HTR-8/SVneo (cell line): ENCODE measurements around the gene SLC5A10.
"Not testable (repeated sequence)": the region's sequence is repeated elsewhere in the genome, so short reads cannot be mapped to it uniquely, and the experiment has no call there.

ENCODE experiments used
- DNase-seq: peaks from one replicate; pipeline ENCODE4 v3.0.0; 2011; ENCODE audit warnings: low spot score, mixed read lengths; ENCODE audit not compliant: insufficient read length
- FAIRE-seq: peaks from 2 replicates; lab custom pipeline; 2011; peaks lifted over from hg19 to GRCh38; lab: Jason Lieb, UNC

The SLC5A10 gene

DNA sequence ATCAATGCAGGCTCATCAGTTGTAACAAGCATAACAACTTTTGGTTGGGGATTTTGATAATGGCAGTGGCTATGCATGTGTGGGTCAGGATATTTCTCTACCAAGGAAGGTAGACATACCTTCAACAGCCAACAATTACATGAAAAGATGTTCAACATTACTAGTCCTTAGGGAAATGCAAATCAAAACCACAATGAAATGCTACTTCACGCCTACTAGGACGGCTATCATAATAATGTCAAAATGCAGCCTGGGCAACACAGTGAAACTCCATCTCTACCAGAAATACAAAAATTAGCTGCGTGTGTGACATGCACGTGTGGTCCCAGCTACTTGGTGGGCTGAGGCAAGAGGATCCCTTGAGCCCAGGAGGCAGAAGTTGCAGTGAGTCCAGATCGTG, 7.3 kb upstream of the SLC5A10 start:
- FAIRE-seq (peak; percentile 46), DNase-seq (no peak)

- peak; percentile 52 for FAIRE-seq
- DNase-seq = no peak
Measured at GRCh38 chr17:18946536-18946935, 5.4 kb upstream of the SLC5A10 start.

DNA sequence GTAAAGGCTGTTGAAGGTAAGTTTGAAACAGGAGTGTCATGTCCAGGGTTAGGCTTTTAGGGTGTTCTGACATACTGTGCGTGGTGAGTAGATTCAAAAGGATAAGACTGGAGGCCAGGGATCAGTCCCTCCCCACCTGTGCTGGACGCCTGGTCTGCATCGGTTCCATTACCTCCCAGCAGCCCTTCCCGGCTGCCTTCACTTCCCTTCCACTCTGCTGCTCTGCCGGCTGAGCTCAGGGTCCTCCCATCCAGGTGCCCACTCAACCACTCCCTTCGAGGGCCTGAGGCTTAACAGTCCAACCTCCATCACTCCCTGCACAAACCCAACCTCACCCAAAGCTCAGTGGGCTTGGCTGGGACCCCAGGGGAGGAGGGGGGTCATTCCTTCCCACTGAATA, 4.1 kb upstream of the SLC5A10 start:
- DNase-seq (no peak), FAIRE-seq (no peak)

- no peak for FAIRE-seq
- no peak for DNase-seq
Measured at GRCh38 chr17:18948476-18949006, 3.4 kb upstream of the SLC5A10 start.

DNA sequence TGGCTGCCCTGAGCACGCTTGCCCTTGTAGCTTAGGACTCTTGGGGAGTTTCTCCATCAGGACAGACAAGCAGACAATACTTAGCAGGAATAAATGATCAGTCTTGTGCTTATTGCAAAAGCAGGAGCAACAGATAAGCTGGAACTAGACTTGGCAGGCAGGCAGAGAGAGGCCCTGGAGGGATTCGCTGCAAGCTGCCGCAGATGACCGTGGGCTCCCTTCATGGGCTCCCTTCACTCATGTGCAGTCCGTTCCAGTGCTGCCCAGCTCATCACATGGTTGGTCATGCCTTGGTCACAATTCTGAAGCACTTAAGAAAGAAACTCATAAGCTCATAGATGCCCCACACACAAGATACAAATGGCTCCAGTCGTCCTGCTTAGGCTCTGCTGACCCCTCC, 2.4 kb upstream of the SLC5A10 start:
- FAIRE-seq (peak; percentile 36), DNase-seq (no peak)

- FAIRE-seq (no peak), DNase-seq (no peak)
Measured at GRCh38 chr17:18950346-18950745, 1.6 kb upstream of the SLC5A10 start.

DNA sequence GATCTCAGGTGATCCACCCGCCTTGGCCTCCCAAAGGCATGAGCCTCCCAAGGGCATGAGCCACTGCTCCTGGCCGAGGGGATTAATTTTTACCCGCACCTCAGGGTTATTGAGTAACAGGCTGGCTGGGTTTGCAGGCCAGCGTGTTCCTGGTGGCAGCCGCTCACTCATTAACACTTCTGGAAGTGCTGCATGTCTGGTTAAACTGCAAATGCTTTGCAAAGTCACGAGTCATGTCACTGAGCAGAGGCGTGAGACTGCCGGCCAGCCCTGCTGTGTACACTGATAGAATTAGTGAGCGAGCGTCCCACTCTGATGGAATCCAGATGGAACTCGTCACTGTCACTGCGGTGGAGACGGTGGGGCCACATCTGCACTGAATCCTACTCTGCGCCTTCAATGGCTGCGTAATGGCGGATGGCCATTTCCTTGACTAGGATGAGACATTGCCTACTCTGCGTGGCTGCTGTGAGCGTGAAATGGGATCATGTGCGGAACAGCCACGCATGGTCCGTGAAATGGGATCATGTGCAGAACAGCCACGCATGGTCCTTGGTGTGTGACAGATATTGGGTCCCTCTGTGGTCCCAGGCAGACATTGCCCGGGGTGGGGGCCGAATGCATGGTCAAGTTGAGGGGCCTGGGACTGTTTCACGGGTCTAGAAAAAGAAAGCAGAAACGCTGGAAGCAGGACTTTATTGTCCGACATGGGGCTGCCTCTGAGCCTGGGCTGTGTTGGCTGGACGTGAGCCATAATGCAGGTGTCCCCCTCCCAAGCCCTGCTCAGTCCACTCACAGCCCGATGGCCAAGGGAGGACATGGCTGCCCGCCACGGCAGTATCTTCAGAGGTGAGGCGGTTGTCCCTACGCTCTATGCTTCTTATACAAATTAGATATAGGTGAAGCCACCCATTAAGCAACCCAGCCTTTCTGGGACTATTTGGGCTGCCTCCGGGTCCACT, 740 bp upstream of the SLC5A10 start:
- DNase-seq (no peak), FAIRE-seq (peak; percentile 85)

GRCh38 chr17:18953231-18953728, 1.3 kb downstream of the SLC5A10 start:
- FAIRE-seq (no peak), DNase-seq (no peak)

- DNase-seq (no peak), FAIRE-seq (no peak)
Measured at GRCh38 chr17:18954321-18954720, 2.4 kb downstream of the SLC5A10 start.

DNA sequence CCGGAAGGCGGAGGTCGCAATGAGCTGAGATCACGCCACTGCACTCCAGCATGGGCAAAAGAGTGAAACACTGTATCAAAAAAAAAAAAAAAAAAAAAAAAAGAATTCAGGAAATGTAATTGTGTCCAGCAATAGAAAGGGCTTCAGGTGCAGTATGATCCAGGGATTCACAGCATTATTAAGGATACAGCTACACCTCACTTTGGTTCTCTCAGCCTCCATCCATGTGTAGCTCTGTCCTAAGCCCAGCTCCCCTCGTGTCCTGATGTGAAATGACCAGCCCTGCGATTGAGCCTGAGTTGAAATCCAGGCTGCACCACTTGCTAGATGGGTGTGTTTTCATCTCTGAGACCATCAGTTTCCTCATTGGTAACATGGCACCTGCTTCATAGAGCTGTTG, 3.0 kb downstream of the SLC5A10 start:
- DNase-seq (no peak), FAIRE-seq (no peak)

GRCh38 chr17:18956021-18956420, 4.1 kb downstream of the SLC5A10 start:
- FAIRE-seq, DNase-seq: not testable (repeated sequence)

DNA sequence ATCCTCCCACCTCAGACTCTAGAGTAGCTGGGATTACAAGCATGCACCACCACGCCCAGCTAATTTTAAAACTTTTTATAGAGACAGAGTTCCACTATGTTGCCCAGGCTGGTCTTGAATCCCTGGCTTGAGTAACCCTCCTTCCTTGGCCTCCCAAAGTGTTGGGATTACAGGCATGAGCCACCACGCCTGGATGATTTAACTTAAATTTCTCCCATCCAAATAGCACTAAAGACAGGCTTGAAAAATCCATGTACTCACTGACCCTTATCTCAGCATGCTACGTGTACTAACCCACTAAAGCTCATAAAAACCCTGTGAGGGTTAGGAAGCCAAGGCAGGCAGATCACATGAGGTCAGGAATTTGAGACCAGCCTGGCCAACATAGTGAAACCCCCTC, 4.6 kb downstream of the SLC5A10 start:
- DNase-seq (no peak), FAIRE-seq (no peak)

DNA sequence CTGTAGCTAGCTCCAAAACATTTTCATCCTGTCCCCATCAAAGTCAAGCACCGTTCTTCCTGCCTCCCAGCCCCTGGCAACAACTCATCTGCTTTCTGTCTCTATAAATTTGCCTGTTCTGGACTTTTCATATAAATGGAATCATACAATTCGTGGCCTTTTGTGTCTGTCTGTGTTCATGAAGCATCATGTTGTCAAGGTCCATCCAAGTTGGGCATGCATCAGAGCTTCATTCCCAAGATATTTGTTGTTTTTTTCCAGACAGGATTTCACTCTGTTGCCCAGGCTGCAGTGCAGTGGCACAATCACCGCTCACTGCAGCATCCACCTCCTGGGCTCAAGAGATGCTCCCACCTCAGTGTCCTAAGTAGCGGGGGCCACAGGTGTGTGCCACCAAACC, 5.9 kb downstream of the SLC5A10 start:
- no peak for FAIRE-seq

DNA sequence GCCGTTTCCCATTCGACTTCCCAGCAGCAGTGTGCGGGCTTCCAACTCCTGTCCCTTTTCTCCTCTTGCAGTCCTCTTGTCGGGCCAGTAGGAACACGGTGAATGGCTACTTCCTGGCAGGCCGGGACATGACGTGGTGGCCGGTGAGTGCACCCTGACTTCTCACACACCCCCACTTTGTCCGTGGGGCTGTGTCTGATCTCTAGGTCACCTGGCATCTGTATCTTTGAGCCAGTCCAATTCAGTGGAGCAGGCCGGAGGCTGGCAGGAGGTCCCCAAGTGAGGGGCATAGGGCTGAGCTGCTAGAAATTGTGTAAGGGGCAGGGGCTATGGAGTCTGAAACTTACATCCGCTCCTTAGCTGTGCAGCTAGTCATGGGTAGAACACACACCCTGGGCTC, 6.6 kb downstream of the SLC5A10 start:
- FAIRE-seq (no peak), DNase-seq (no peak)

More for the DNA sequence above, 5.9 kb downstream of the SLC5A10 start:
- DNase-seq = no peak

DNA sequence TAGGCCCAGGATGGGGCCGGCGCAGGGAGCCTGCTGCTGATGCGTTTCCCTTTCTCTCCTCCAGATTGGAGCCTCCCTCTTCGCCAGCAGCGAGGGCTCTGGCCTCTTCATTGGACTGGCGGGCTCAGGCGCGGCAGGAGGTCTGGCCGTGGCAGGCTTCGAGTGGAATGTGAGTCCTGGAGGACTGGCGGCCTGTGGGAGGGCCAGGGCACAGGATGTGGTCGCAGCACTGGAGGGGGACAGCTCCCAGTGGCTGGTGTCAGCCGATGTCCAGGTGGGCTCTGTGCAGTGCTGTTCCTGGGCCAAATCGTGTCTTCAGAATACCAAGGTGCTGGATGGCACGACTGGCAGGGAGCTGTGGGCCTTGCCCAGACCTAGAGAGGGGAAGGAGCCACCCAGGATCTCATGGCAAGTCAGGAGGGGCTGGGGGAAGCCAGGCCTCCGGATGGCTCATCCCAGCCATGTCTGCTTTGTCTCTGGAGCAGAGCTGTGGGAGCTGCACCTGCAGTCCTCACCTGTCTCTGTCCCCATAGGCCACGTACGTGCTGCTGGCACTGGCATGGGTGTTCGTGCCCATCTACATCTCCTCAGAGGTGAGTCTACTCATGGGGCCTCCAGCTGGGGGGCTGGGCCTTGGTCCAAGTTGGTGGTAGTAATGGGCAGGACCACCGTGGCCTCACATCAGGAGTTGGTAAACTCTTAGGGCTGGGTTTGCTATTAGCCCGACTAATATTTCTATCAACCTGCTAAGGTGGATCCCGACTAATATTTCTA, 7.3 kb downstream of the SLC5A10 start:
- DNase-seq (no peak), FAIRE-seq (no peak)

DNA sequence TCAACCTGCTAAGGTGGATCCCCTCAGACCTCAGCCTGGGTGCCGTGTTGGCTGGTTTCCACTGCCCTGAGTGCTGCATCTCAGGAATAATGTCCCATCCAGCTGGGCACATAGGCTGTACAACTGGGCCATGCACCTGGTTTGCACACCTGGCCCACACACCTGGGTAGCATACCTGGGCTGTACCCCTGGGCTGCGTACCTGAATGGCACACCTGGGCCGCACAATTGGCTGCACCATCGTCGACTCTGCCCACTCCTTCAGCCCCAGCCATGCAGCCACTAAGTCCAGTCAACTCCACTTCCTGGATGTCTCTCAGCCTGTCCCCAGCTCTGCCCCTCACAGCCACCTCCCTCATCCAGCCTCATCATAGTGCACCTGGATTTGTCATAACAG, 7.9 kb downstream of the SLC5A10 start:
- DNase-seq (no peak), FAIRE-seq (peak; percentile 67)

DNA sequence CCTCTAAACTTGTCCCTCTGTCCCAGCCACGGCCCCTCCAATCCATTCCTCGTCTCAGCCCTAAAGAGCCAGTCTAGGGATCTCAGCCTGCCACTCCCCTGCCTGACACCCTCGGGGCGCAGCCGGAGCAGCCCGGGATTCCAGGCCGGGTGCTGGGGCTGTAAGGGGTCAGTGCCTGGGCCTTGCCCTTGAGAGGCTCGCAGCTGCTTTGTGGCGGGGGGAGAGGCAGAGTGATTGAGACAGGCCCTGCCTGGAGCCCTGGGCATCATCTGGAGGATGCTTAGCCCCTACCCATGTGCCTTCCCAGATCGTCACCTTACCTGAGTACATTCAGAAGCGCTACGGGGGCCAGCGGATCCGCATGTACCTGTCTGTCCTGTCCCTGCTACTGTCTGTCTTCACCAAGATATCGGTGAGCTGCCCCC, 8.3 kb downstream of the SLC5A10 start:
- no peak for FAIRE-seq
- no peak for DNase-seq

DNA sequence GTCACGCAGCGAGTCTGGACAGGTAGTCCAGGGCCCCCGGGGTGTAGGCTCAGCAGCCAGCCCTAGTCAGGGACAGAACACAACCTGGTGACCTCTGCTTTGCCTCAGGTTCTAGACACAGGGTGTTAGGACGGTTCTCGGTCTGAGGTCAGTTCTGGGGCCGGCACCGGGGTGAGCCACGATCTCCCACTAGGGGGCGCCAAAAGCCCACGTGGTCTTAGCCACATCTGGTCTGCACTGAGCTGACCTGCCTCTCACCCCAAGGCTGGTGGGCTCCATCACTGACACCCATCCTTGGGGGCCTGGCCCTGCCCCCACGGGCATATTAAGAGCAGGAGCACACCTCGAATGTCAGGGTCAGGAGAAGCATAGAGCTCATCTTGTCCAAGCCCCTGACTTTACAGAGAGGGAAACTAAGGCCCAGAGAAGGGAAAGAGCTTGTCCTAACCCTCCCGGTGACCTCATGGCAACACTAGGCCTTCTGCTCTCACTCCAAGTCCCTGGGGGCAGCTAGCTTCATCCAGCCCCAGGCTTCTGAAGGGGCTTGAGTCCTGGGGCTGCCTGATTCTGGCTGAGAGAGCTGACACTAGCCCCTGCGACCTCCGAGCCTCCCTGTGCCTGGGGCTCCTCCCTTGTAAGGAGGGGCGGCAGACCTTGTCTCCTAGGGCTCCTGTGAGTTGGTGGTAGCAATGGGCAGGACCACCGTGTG, 9.0 kb downstream of the SLC5A10 start:
- FAIRE-seq (peak; percentile 74), DNase-seq (peak; percentile 95)

- FAIRE-seq = peak; percentile 65
Measured at GRCh38 chr17:18961634-18962493, 9.9 kb downstream of the SLC5A10 start.

More at GRCh38 chr17:18961634-18962493, 9.9 kb downstream of the SLC5A10 start:
- no peak for DNase-seq
